GM12878 (cell line): Measurements from ENCODE around the gene GLB1L3. TPM values are rescaled to one million over a fixed set of nuclear protein-coding genes. Genes with fewer than 3 reads are reported as not detected.

Source experiments
- ATAC-seq: fragments of 200-7000 bp; cut with Tn5 transposase; 3 replicates; pipeline ENCODE4 v1.9.1; 2020; ENCODE audit warnings: mild to moderate bottlenecking, moderate library complexity
- BruUV-seq: library from RNA; stranded (reverse); fragments of 400-500 nt; replicated peaks from 2 replicates; lab custom pipeline; 2021; lab: Mats Ljungman, UMichigan
- CTCF ChIA-PET: fragments of 300-600 bp; sonication (Branson Sonifier 250); formaldehyde crosslinking; extraction: SDS; loops from one replicate; lab custom pipeline; 2021; ENCODE audit warnings: inconsistent platforms; lab: Yijun Ruan, JAX
- POLR2A ChIA-PET: fragments of 350-600 bp; formaldehyde crosslinking; extraction: SDS; loops from one replicate; lab custom pipeline; 2021; ENCODE audit warnings: inconsistent platforms; lab: Charles Lee
- RAD21 ChIA-PET: fragments of 300-600 bp; sonication (Branson Sonifier 250); formaldehyde crosslinking; loops from one replicate; lab custom pipeline; 2023; ENCODE audit warnings: antibody characterized with exemption; ENCODE audit not compliant: unreplicated experiment; lab: Charles Lee
- SMC1A ChIA-PET: fragments of 300-600 bp; sonication (Branson Sonifier 250); formaldehyde crosslinking; loops from one replicate; lab custom pipeline; 2023; ENCODE audit not compliant: unreplicated experiment, uncharacterized antibody; lab: Charles Lee
- DNase-seq: peaks from one replicate; pipeline ENCODE4 v3.0.0-alpha.2; 2011; ENCODE audit warnings: low read depth, low spot score
- FAIRE-seq: peaks from 3 replicates; lab custom pipeline; 2011; peaks lifted over from hg19 to GRCh38; lab: Jason Lieb, UNC
- H2AFZ ChIP-seq: 2 replicates; pipeline ENCODE4 v1.6.0; 2011; ENCODE audit warnings: low read depth, low read length, control low read depth; ENCODE audit not compliant: control insufficient read depth
- H3K27ac ChIP-seq: 2 replicates; pipeline ENCODE4 v1.5.1; 2011; ENCODE audit warnings: control low read depth; ENCODE audit not compliant: control insufficient read depth, insufficient read depth
- H3K27me3 ChIP-seq, 2 experiments: replicated peaks in 1 of 2; 2 replicates each; pipeline versions ENCODE4 v1.6.0 to v1.6.1; 2011; ENCODE audit warnings: low read length in 1 of 2; ENCODE audit not compliant: control insufficient read depth in 2 of 2, insufficient read depth in 2 of 2
- H3K36me3 ChIP-seq, 2 experiments: 2 replicates each; pipeline ENCODE4 v1.5.1; 2011; ENCODE audit warnings: low read length in 1 of 2; ENCODE audit not compliant: control insufficient read depth in 2 of 2, insufficient read depth in 2 of 2
- H3K4me1 ChIP-seq: 2 replicates; pipeline ENCODE4 v1.6.1; 2011; ENCODE audit warnings: mild to moderate bottlenecking, low read length, moderate library complexity, mixed read lengths; ENCODE audit not compliant: control insufficient read depth, insufficient read depth
- H3K4me2 ChIP-seq: 2 replicates; pipeline ENCODE4 v1.6.0; 2011; ENCODE audit warnings: control low read depth; ENCODE audit not compliant: control insufficient read depth, insufficient read depth
- H3K4me3 ChIP-seq: fragments of 200-600 bp; sonication (generic); 2 replicates; pipeline ENCODE4 v1.5.1; 2016
- H3K79me2 ChIP-seq: 2 replicates; pipeline ENCODE4 v1.6.0; 2011; ENCODE audit warnings: low read length; ENCODE audit not compliant: control insufficient read depth, insufficient read depth
- H3K9ac ChIP-seq: 2 replicates; pipeline ENCODE4 v1.8.0; 2011; ENCODE audit warnings: low read length, control low read depth, mixed read lengths; ENCODE audit not compliant: control insufficient read depth, insufficient read depth
- H3K9me3 ChIP-seq: replicated peaks from 3 replicates; pipeline ENCODE4 v1.5.1; 2011; ENCODE audit warnings: mild to moderate bottlenecking, low read length; ENCODE audit not compliant: control insufficient read depth, insufficient read depth
- H4K20me1 ChIP-seq: 2 replicates; pipeline ENCODE4 v1.6.0; 2011; ENCODE audit not compliant: control insufficient read depth, insufficient read depth
- CHD4 ChIP-seq: fragments of 200-600 bp; sonication (generic); IDR thresholded peaks from 2 replicates; pipeline ENCODE4 v1.6.1; 2016; ENCODE audit warnings: mild to moderate bottlenecking
- EZH2 ChIP-seq: IDR thresholded peaks from 2 replicates; pipeline ENCODE4 v1.6.1; 2012; ENCODE audit warnings: low read depth, mild to moderate bottlenecking, control low read depth, inconsistent platforms, low read length, borderline replicate concordance; ENCODE audit not compliant: control insufficient read depth
- MXI1 ChIP-seq: fragments of 150-350 bp; IDR thresholded peaks from 2 replicates; pipeline ENCODE4 v1.6.1; 2011; ENCODE audit warnings: low read depth, mild to moderate bottlenecking, inconsistent platforms, low read length, improper control_type of control experiment
- PML ChIP-seq: IDR thresholded peaks from 2 replicates; pipeline ENCODE4 v1.6.1; 2012; ENCODE audit warnings: low read length, inconsistent platforms
- SIN3A ChIP-seq: IDR thresholded peaks from 2 replicates; pipeline ENCODE4 v1.6.1; 2012; ENCODE audit warnings: low read depth, low read length, improper control_type of control experiment
- WGBS: methylation state at CpG from one replicate; pipeline ENCODE4 v1.1.6; 2016; ENCODE audit warnings: low lambda C conversion rate; ENCODE audit not compliant: insufficient replicate concordance, insufficient coverage; ENCODE audit errors: missing lambda C conversion rate; 5-methylcytosine and 5-hydroxymethylcytosine counted together
- in situ Hi-C: fragments of 300-500 bp; cut with MboI; formaldehyde crosslinking; loops from 9 replicates; pipeline ENCODE4 v1.14.3; 2018; ENCODE audit warnings: mixed read lengths
- intact Hi-C: fragments of 100-400 bp; cut with micrococcal nuclease; formaldehyde crosslinking; loops from one replicate; pipeline ENCODE4 v1.14.2; 2022; ENCODE audit not compliant: unreplicated experiment
- polyA plus RNA-seq, 11 experiments: library from polyadenylated mRNA; depleted of rRNA in 4 of 11; unstranded in 6 of 11; stranded (reverse) in 5 of 11; fragments of >200 nt; fragmentation: Nextera tagmentation in 4 of 11; fragmentation: Illumina TruSeq in 1 of 11; extraction: Ambion mirVana in 4 of 11; extraction: Trizol in 1 of 11; gene quantifications; 1 replicate in 1 of 11; 2 replicates in 10 of 11; pipeline versions ENCODE4 v1.2.1 to v1.2.3, GENCODE V29; 2011 to 2016; ENCODE audit warnings: inconsistent platforms in 2 of 11, missing spikeins in 2 of 11, low read depth in 1 of 11
- total RNA-seq, 4 experiments: library from RNA; depleted of rRNA in 3 of 4; stranded (reverse); fragments of >200 nt in 3 of 4; fragmentation: Illumina TruSeq in 1 of 4; extraction: Trizol in 1 of 4; gene quantifications; 2 replicates each; pipeline versions ENCODE4 v1.2.1 to v1.2.3, GENCODE V29; 2013 to 2021

GLB1L3 gene
- total and polyA plus RNA-seq, 10 of the 15 experiments (the other 5 are each of a cell fraction or from before 2014, with no cell fraction given): 0.53 to 2.9 (median 1.9) TPM; not detected in 1

- WGBS: 53% methylated on average over 7 of the region's 7 CpGs
- ATAC-seq: no peak
- RAD21 ChIA-PET: interaction anchor here (1.0 kb wide), 1 partner anchor 61 kb away, joined by 3 read pairs; no protein-coding TSS in a partner anchor
- DNase-seq: no peak
- Histone ChIP-seq H3K9ac (no peak overlapping the region), H2AFZ (no peak overlapping the region), H3K9me3 (no peaks in the 10 kb centered on the region), H3K4me3 (no peak overlapping the region), H3K79me2 (peaks cover 6% of the 10 kb centered on the region), H3K36me3 (peaks cover 9 to 14% of the 10 kb centered on the region in 2 experiments), H4K20me1 (no peaks in the 10 kb centered on the region), H3K27me3 (no peaks in the 10 kb centered on the region), H3K27ac (no peak overlapping the region), H3K4me2 (no peak overlapping the region), H3K4me1 (no peaks in the 10 kb centered on the region)
- no peak for TF ChIP-seq PML
- no peak for TF ChIP-seq MXI1
- TF ChIP-seq SIN3A: no peak
- intact Hi-C loops: no loop called here
- POLR2A ChIA-PET: interaction anchor here (1.2 kb wide), 1 partner anchor 12 kb away, joined by 3 read pairs; no protein-coding TSS in a partner anchor
- in situ Hi-C loops: no loop called here
- BruUV-seq: no TSS peak
- CTCF ChIA-PET: interaction anchor here (2.3 kb wide), 1 partner anchor 41 kb away, joined by 8 read pairs; no protein-coding TSS in a partner anchor
- FAIRE-seq: no peak
- SMC1A ChIA-PET: interaction anchor here (0.6 to 1.8 kb wide), 2 partner anchors 37 to 241 kb away, joined by 4 read pairs; no protein-coding TSS in a partner anchor
Observed at GRCh38 chr11:134248910-134249480, 27.2 kb upstream of the GLB1L3 start.

- in situ Hi-C loops (no loop called here), intact Hi-C loops (loop anchor here (10.0 kb wide), 1 partner anchor 45 kb away; no protein-coding TSS in a partner anchor)
- RAD21 ChIA-PET: no interaction called here
- Histone ChIP-seq H3K4me3 (no peak overlapping the region), H3K27ac (no peak overlapping the region), H3K36me3 (peaks cover 6 to 14% of the 10 kb centered on the region in 2 experiments), H3K27me3 (no peaks in the 10 kb centered on the region), H3K79me2 (peaks cover 6% of the 10 kb centered on the region), H3K4me1 (no peaks in the 10 kb centered on the region), H3K9ac (no peak overlapping the region), H4K20me1 (no peaks in the 10 kb centered on the region), H3K4me2 (no peak overlapping the region), H3K9me3 (no peaks in the 10 kb centered on the region), H2AFZ (no peak overlapping the region)
- SMC1A ChIA-PET: interaction anchor here (1.3 kb wide), 1 partner anchor 23 kb away, joined by 3 read pairs; no protein-coding TSS in a partner anchor
- FAIRE-seq (no peak), DNase-seq (no peak), ATAC-seq (no peak)
- CTCF ChIA-PET: interaction anchor here (1.3 to 2.3 kb wide), 5 partner anchors 9 to 42 kb away, joined by 4 to 8 read pairs (median 6); no protein-coding TSS in a partner anchor
- POLR2A ChIA-PET: no interaction called here
- BruUV-seq: no TSS peak
- TF ChIP-seq EZH2 (no peak), CHD4 (no peak), MXI1 (no peak)
- WGBS: 92% methylated on average over 3 of the region's 3 CpGs
Observed at GRCh38 chr11:134250246-134250645, 25.9 kb upstream of the GLB1L3 start.
